Endothelial cell (in vitro differentiated cells): Measurements from ENCODE around the gene PFKFB3. TPM values are rescaled to one million over a fixed set of nuclear protein-coding genes. Genes with fewer than 3 reads are reported as not detected.

Experiments used
- DNase-seq: peaks from one replicate; pipeline ENCODE4 v3.0.0; 2021; ENCODE audit warnings: low spot score
- H3K27ac Mint-ChIP-seq: one replicate; pipeline ENCODE4 v1.8.0; 2021; ENCODE audit warnings: mixed read lengths, inconsistent platforms; ENCODE audit not compliant: unreplicated experiment
- H3K27me3 Mint-ChIP-seq: one replicate; pipeline ENCODE4 v1.8.0; 2021; ENCODE audit warnings: mild to moderate bottlenecking, moderate library complexity, mixed read lengths, inconsistent platforms; ENCODE audit not compliant: unreplicated experiment
- H3K36me3 Mint-ChIP-seq: one replicate; pipeline ENCODE4 v1.8.0; 2021; ENCODE audit warnings: mild to moderate bottlenecking, low read depth, mixed read lengths, inconsistent platforms; ENCODE audit not compliant: unreplicated experiment
- H3K4me1 Mint-ChIP-seq: one replicate; pipeline ENCODE4 v1.8.0; 2021; ENCODE audit warnings: mild to moderate bottlenecking, mixed read lengths, inconsistent platforms; ENCODE audit not compliant: unreplicated experiment
- H3K4me3 Mint-ChIP-seq: one replicate; pipeline ENCODE4 v1.8.0; 2021; ENCODE audit warnings: mild to moderate bottlenecking, mixed read lengths, inconsistent platforms; ENCODE audit not compliant: unreplicated experiment
- H3K9me3 Mint-ChIP-seq: one replicate; pipeline ENCODE4 v1.8.0; 2021; ENCODE audit warnings: mixed read lengths, inconsistent platforms; ENCODE audit not compliant: unreplicated experiment
- CTCF ChIP-seq: fragments of 200-600 bp; sonication (generic); IDR thresholded peaks from one replicate; pipeline ENCODE4 v1.5.0; 2021; ENCODE audit warnings: antibody characterized with exemption; ENCODE audit not compliant: unreplicated experiment
- long read RNA-seq: library from polyadenylated mRNA; unstranded; transcript quantifications from one replicate; pipeline ENCODE4 v2.0.0, GENCODE V29; 2020; ENCODE audit not compliant: unreplicated experiment
- total RNA-seq: library from RNA; stranded (reverse); fragmentation: NEBNext Ultra II Directional; extraction: Animal tissue kit (Norgen Biotek cat#: 25700); gene quantifications from one replicate; pipeline ENCODE4 v1.2.1, GENCODE V29; 2021; ENCODE audit not compliant: unreplicated experiment

Gene PFKFB3
- 32.3 TPM for total RNA-seq
- long read RNA-seq, full-length matches to known transcripts, result 1 of 5 reads
- long read RNA-seq, partial matches to known transcripts, result 0 of 5 reads
- long read RNA-seq, other reads (novel, unspliced or antisense), result 4 of 5 reads

- Mint-ChIP-seq H3K9me3 (no peaks in the 10 kb centered on the region), H3K4me3 (peak within 1 kb of the TSS; percentile 98), H3K36me3 (peaks cover 4% of the 10 kb centered on the region), H3K27ac (peak within 1 kb of the TSS; percentile 70), H3K4me1 (peaks cover 10% of the 10 kb centered on the region), H3K27me3 (peaks cover 8% of the 10 kb centered on the region)
- peak; percentile 97 for TF ChIP-seq CTCF
- DNase-seq, result peak; percentile 99
Observed at GRCh38 chr10:6202684-6203330, at the start of gene PFKFB3. Gene PFKFB3 (plus strand): TSS chr10:6202932. CDS start chr10:6203261, 329 bp downstream.

GRCh38 chr10:6153845-6154244 is 48.9 kb upstream of the PFKFB3 start:
- no peaks in the 10 kb centered on the region for H3K9me3 Mint-ChIP-seq
- peaks cover 10% of the 10 kb centered on the region for H3K4me1 Mint-ChIP-seq
- H3K36me3 Mint-ChIP-seq, result no peaks in the 10 kb centered on the region
- no peak overlapping the region for H3K27ac Mint-ChIP-seq
- TF ChIP-seq CTCF, result no peak
- no peak for DNase-seq
- H3K4me3 Mint-ChIP-seq, result no peak overlapping the region
- peaks cover 7% of the 10 kb centered on the region for H3K27me3 Mint-ChIP-seq

GRCh38 chr10:6154566-6154965 is 48.2 kb upstream of the PFKFB3 start:
- Mint-ChIP-seq H3K4me3 (no peak overlapping the region), H3K27me3 (peaks cover 7% of the 10 kb centered on the region), H3K9me3 (no peaks in the 10 kb centered on the region), H3K36me3 (no peaks in the 10 kb centered on the region), H3K27ac (no peak overlapping the region), H3K4me1 (peaks cover 10% of the 10 kb centered on the region)
- TF ChIP-seq CTCF, result no peak
- DNase-seq, result no peak

GRCh38 chr10:6158276-6158675 is 44.5 kb upstream of the PFKFB3 start:
- Mint-ChIP-seq H3K4me3 (no peak overlapping the region), H3K36me3 (no peaks in the 10 kb centered on the region), H3K4me1 (peaks cover 6% of the 10 kb centered on the region), H3K9me3 (no peaks in the 10 kb centered on the region), H3K27ac (no peak overlapping the region), H3K27me3 (peaks cover 3% of the 10 kb centered on the region)
- no peak for DNase-seq
- no peak for TF ChIP-seq CTCF

- Mint-ChIP-seq H3K4me1 (peaks cover 26% of the 10 kb centered on the region), H3K9me3 (no peaks in the 10 kb centered on the region), H3K27me3 (no peaks in the 10 kb centered on the region), H3K4me3 (no peak overlapping the region), H3K27ac (no peak overlapping the region), H3K36me3 (no peaks in the 10 kb centered on the region)
- TF ChIP-seq CTCF, result no peak
- no peak for DNase-seq
Observed at GRCh38 chr10:6161921-6162320, 40.8 kb upstream of the PFKFB3 start.
